ENCODE data around the gene PVALEF.

The PVALEF gene

DNA sequence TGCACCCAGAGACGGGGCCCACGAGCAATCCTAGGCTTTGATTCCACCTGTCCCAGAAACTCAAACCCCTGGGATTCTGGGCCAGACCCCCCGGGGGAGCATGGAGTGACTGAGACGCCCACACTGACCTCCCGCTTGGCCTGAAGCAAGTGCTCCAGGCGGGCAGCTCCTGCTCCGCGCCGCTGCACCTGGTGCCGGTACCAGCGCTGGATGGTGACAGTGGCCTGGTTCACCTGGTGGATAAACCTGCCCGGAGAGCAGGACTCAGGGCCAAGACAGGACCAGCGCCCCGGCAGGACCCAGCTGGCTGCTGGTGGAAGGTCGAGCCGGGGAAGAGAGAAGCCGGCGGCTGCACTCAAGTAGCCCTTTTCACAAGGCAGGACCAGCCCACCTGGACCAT is 34.9 kb downstream of the PVALEF start:
- DNase-seq = no peak

DNA sequence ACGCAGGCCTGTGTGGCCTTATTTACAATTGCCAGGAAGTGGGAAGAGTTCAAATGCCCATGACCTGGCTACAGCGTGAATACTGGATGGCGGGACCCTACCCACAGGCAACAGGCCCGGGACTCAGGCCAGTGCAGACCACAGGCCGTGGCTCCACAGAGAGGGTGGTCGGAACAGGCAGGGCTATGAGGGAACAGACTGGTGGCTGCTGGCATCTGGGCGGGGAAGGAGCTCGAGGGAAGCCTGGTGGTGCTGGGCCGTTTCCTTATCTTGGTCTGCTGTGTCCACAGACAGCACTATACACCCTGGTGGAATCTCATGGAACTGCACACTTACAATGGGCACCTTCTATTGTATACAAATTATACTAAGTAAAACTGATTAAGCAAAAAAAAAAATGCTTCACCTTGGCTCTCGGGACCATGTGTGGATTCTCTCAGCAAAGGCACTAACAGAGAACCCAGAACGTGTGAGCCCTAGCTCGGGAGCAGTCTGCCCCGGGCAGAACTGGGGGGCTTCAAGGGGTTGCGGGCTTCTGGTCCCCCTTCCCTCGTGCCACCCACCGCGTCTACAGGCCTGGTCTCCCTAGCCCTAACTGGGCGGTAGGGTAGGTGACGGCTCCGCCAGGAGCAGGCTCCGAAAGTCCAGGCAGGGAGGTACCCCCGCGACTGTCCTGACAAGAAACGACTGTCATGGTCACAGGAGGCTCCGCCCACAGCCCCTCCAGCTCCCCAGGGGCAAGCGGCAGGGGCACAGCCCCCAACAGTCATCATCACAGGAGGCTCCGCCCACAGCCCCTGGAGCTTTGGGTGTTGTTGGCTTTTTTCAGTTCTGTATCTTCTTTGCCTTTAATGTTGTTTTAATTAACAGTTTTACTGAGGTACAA is 35.6 kb downstream of the PVALEF start:
- no peak for DNase-seq

DNA sequence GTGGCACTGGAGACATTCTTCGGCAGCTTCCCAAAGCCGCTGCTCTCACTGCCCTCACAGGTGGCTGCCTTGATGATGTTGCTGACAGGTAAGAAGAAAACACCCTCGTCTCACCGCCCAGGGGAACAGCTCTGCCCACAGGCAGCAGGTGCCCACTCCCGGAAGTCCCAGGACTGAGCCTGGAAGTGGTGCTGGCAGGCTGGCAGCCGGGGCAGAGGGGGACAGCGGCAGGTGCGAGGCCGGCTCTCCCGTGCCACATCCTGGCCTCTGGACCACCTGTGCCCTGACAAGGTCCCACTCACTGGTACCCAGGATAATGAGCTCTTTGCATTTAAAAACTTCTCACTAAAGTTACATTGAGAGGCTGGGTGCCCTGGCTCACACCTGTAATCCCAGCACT is 37.0 kb downstream of the PVALEF start:
- DNase-seq = no peak

DNA sequence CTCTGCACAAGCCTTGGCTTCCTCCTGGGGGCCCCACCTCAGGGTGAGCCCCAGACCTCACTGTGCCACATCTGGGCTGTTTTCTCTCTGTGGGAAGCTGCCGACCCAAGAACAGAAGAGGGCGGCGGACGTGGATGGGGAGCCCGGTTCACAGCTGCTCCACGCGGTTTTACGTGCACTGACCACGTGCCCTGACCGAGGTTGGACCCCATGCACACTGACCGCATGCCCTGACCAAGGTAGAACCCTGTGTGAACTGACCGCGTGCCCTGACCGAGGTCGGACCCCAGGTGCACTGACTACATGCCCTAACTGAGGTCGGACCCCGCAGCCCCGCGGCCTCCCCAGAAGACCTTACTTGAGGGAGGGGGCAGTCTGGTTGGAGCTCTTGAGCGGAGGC is 37.8 kb downstream of the PVALEF start:
- no peak for DNase-seq

DNA sequence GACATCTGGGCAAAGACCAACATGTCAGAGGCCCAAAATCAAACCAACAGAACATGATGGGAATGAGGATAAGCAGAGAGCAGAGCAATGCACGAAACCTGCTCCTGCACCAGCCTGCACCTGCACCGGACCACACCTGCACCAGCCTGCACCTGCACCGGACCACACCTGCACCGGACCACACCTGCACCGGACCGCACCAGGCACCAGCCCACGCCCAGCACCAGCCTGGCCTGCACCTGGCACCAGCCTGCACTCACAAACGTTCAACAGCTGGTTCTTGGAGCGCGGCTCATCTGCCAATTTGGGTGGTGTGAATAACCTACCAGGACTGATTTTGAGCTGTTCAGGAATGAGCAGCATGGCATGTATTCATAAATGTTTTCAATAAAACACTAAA is 39.3 kb downstream of the PVALEF start:
- DNase-seq = no peak

DNA sequence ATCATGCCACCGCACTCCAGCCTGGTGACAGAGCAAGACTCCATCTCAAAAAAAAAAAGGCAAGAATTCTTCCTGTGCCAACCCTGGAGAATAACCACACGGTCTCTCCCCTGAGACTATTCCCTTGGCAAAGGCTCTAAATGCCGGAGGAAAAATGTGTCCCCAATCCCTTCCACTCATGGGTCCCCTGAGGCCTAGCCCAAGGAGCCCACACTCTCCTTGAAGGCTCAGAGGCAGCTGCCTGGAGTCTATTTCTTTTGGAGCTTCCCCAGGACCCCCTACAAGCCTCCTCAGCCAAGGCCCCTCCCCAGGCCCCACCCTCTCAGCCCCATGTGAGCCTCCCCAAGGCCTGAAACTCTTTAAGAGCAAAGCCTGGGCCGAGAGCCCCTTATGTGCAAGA is 40.9 kb downstream of the PVALEF start:
- no peak for DNase-seq

DNA sequence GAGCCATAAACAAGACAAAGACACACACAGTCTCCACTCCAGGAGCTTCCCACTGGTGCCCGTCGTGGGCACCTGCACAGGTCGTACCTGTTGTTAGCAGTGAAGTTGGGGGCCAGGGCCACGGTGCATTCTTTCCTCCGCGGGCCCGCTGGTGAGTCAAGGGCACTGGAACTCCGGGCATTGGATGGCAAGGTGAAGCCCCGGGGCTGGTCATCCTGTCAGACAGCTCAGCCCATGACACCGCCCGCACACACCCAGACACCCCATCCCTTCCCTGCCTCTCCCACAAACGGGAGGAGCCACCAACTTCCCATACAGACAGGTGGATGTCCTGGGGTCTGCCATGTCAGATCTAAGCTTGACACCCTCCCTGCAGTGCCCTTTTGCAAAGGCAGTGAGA is 41.4 kb downstream of the PVALEF start:
- DNase-seq = no peak

DNA sequence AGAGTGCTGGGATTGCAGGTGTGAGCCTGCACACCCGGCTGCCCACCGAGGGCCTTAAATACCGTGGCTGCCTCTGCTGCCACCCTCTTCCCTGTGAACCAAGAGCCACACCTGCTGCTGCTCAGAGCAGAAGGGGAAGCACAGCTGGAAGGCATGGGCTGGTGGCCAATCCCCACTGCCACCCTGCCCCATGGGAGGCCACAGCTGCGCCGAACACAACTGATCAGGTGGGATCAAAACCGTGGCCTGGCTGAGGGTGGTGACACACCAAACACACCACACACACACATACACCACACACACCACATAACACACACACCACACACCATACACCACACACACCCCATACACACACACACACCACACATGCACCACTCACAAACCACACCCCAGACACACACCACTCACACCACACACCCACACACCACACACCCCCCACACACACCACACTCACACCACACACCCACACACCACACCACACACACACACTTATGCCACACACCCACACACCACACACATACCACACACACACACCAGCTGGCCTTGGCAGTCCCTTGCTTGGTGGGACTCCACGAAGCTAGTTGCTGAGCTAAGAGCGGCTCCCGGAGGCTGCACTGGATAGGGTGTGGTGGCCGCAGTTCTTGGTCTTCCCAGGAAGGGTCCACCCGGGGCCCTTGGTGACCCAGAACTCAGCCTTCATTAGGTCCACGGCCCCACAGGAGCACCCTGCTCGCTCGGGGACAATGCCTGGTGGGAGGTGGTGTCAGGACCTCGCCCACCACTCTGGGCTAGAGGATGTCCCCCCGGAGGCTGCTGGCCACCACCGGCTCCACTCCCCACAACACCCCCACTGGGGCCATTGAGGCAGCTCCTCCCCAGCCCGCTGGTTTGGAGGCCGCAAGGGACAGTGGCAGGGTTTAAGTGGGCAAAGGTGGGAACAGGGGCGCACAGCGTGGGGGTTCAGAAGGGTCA is 42.6 kb downstream of the PVALEF start:
- DNase-seq = no peak

DNA sequence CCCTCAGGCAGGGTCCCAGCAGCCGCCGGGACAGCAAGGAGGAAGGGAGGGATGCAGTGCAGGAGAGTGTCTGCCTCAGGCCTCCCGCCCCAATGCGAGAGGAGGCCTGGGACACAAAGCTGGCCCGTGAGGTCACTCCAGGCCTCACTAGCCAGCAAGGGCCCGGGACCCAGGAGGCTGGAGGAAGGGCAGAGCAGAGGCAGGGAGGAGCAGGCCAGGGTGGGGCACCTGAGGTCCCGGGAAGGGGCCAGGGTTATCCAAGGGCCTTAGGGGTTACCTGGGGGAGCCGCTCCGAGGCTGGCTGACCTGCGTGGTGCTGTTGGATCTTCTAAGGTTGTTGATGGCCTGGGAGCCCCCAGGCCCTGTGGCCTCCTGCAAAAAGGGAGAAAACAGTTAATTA is 43.3 kb downstream of the PVALEF start:
- DNase-seq = no peak

DNA sequence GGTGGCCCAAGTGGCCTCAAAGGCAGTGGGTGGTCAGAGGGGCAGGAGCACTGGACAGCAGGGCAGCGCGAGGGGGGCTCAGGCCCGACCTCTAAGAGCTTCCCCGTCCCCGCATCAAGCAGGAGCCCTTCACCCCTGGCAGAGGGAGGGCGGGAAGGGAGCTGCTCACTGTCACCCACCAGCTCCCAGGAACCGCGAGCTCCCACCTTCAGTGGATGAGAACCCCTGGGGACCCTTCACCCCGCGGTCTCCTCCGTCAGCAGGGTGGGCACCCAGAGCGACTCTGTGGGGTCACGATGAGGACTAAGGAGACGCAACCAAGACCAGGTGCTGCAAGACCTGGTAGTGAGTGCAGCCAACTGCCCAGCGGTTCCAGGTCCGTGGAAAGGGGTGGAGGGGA is 43.8 kb downstream of the PVALEF start:
- DNase-seq = no peak

DNA sequence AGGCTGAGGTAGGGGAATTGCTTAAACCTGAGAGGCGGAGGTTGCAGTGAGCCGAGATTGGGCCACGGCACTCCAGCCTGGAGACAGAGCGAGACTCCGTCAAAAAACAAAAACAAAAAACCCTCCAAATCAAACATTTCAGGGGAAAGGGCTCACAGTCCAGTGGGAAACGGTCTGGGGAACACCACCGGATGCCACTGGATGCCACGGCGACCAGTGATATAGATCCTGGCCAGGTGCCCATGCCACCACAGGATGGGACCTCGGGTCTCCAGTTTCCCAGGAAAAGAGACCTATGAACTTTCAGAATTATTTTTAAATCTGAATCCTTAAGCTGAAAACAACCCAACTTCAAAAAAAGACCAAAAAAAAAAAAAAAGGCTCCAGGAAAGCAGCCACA is 45.2 kb downstream of the PVALEF start:
- DNase-seq = no peak

DNA sequence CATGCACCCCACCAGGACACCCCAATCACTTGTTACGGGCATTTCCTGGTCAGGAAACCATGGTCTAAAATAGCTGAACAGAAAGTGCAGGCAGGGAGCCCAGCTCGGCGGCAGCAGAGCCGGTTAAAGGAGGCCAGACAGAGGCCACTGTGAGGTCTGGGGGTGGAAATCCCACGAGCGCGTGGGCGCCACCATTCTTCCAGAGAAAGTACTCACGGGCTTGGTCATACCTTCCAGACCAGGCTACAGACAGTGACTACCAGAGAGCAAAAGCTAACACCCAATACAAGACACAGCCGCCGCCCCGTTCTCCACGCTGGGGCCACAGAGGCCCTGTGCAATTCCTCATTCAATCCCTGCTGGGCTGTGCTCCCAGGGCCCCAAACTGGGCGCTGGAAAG is 45.6 kb downstream of the PVALEF start:
- DNase-seq = no peak

DNA sequence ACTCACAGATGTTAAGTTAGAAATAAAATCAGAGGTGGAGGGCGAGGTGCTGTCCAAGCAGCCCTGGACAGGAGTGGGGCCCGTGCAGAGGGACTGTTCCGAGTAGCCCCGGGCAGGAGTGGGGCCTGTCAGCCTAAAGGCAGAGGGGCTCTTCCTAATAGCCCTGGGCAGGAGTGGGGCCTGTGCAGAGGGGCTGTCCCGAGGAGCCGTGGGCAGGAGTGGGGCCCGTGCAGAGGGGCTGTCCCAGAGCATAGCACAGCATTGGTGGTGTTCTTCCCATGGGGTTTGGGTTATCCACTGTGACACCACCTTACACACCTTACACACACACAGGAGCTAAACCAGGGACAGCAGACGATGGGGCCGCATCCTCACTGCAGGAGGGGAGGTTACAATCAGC is 47.1 kb downstream of the PVALEF start:
- no peak for DNase-seq

DNA sequence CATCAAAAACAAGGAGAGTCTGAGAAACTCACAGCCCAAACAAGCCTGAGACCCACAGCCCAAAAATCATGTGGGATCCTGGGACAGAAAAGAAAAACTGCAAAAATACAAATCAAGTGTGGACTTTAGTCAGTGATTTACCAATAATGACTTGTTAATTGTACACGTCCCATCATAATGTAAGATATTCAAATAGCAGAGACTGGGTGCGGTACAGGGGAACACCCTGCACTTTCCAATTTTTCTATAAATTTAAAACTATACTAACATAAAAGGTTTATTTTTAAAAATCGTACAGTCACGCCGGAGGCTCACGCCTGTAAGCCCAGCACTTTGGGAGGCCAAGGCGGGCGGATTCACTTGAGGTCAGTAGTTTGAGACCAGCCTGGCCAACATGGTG is 48.7 kb downstream of the PVALEF start:
- no peak for DNase-seq

DNA sequence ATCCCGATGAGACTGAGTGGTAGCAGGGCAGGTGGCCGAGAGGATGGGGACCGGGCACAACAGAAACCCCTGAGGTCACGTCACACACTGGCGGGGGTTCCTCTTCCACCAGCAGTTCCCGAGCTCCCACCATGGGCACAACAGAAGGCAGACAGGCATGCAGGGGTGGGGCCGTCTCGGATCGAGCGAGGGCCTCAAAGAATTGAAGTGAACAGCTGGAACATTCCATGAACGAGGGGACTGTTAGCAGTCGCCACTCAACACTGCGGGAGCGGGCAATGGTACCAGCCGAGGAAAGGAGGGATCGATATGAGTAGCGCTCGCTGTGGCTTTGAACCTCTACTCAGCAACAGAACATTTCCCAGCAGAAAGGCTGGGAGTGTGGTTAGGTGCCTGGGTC is 52.2 kb downstream of the PVALEF start:
- no peak for DNase-seq

DNA sequence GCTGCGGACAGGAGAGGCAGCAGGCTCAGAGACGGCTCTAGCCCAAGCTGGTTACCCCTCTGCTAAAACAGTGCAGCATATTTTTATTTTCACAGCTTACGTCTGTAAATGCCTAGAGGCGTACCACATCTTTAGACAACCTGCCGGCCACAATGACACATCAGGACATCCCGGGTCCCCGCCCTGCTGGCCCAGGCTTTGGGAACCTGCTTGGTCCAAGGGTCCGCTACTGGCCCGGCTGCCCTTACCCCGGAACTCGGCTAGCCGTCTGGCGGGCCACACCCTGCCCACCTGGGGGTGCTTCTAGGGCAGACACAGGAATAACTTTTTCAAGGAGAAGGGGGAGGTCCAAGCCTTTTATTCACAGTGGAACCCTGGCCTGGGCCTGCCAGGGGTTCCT is 53.2 kb downstream of the PVALEF start:
- no peak for DNase-seq

DNA sequence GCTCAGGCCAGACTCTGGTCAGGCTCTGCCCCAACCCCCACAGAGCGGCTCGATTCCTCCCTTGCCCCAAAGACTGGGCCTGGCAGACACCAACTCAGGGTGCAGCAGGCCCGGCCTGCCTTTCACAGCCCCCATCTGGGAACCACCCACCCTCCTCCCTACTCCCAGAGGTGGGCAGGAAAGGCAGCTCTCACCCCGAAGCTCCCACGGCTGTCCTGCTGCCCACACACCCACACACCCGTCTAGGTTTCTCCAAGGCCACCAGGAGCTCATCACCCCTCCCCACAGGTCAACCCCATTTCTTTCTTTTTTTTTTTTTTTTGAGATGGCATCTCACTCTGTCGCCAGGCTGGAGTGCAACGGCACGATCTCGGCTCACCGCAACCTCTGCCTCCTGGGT is 53.7 kb downstream of the PVALEF start:
- DNase-seq = no peak

DNA sequence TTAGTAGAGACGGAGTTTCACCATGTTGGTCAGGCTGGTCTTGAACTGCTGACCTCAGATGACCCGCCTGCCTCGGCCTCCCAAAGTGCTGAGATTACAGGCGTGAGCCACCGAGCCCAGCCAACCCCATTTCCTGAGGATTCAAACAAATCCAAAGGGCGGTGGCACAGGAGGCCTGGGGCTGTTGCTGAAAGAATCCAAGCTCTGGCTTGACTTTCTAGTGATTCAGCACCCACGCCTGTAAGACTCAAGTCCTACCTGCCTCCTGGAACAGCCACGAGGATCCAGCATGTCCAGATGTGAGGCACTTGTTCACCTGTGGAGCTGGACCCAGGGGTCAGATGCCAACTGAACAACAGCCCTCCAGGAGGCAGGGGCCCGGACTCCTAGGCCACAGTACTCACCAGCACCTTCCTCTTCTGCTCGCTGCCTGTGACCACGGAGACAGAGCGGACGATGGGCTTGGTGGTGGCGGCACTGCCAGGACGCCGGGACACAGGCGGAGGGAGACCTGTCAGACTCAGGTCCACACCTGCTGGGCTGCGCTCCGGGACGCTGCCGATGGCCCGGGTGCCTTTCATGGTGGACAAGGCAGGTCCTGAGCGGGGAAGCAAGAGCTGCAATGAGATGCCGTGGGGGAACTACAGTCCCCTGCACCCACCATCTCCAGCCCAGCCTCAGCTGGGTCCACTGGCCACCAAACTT is 54.3 kb downstream of the PVALEF start:
- DNase-seq = no peak

DNA sequence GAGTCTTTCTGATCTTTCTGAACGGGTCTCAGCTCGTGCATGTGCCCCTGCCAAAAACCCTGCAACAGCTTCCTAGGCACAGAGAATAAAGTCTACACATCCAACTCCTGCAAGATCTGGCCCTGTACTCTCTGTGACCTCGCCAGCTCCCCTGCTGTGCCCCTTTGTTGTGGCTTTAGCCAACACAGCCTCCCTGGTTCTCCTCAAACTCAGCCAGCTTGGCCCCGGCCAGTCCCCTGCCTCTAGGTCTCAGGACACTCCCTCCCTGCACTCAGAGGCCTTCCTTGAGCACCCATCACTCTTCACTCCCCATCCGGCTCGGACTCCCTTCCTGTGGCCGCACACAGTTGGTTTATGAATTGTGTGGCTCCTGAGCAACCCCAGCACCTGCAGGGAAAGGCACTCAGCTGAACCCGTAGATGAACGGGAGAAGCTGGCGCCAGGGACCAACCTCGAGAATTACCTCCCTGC is 56.1 kb downstream of the PVALEF start:
- no peak for DNase-seq

DNA sequence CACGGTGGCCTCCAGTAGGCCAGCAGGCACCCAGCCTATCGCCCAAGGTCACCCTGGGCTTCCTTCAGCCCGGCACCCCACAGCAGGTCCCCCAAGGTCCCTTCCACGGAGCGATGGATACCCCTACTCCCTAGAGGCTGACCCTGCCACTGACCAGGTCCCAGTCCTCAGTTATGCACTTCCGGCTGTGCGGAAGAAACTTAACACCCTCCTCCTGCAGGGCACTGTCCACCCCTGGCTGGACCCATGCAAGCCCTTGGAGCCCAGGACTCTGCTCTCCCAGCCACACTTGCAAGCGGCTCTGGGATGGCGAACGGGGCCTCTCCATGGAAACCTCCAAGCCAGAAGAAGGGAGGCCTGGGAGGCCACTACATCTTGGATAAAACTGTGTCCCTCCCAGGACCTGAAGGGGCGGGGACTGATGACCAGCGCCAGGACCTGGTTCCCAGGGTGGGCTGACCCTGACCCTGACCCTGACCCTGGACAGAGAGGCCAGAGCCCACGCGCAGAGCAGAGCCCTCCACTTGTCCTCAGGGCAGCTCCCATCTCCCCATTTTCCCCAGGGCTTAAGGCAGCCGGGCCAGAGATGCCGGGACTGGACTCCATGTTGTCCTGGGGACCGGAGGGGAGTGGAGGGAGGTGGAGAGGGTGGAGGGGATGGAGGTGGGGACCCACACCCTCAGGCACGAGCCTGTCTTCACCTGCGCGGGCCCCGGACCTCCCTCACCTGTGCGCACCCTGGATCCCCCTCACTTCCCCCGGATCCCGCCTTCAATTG is 56.7 kb downstream of the PVALEF start:
- DNase-seq = no peak

DNA sequence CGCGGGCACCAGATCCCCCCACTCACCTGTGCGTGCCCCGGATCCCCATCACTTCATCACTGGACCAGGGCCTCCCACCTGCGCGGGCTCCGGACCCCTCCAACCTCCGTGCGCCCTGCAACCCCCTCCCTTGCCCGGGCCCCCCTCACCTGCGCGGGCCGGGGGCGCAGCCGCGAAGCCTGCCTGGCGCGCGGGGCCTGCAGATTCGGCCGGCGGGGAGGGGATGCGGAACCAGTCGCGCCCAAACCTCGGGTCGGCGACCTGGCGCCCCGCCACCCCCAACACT is 57.3 kb downstream of the PVALEF start:
- no peak for DNase-seq

DNA sequence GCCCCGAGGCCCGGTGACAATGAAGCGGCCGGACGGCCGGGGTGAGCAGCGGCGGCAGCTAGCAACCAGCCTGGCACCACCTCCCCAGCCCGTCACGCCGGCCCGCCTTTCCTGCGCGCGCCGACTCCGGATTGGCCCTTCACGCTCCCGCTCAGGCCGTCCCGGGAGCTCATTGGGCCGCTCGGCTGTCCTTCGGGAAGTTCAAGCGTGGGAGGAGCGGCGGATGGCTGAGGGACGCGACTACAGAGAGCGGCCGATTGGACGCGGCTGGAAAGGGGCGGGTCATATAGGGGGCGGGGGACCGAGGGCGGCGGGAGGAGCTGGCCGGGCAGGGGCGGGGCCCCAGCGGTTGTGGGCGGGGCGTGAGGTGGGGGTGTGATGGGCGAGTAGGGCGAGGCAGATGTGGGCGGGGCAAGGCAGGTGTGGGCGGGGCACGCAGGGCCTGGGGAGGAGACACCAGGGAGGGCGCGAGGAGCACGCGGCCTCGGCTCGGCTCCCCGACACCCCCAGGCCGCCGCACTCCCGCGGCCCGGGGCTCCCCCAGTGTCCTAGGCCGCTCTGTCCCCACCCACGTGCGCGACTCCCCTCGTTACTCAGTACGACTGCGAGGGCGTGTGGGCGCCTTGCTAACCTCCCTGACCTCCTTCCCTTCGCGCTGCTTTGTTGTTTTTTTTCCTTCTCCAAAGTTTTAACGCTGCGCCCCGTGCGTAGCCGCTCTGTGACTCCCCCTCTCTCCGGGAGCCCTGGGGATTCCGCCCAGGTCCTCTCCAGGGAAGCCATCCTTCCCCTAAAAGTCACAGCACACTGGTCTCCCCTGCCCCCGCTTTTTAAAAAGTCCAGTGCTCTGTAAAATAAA is 57.8 kb downstream of the PVALEF start, which contains the start of gene CEP131:
Gene CEP131 (minus strand): TSS at position 60 of the 856 bp plus-strand sequence. CDS start 2,909 bp downstream, outside the sequence.
- DNase-seq = peak; percentile 100

All from stimulated activated CD4-positive, alpha-beta T cell treated with anti-CD3 and anti-CD28 coated beads, Interleukin-12 subunit alpha, Interleukin-12 subunit beta, amount 100 ng/mL, for 4 hours (primary cell).